K562 (cell line): ENCODE measurements around the gene GLUL. TPM values are rescaled to one million over a fixed set of nuclear protein-coding genes. Genes with fewer than 3 reads are reported as not detected.

ENCODE experiments used
- ATAC-seq: fragments of 200-7000 bp; cut with Tn5 transposase; 3 replicates; pipeline ENCODE4 v1.9.1; 2020; ENCODE audit warnings: moderate library complexity
- BruUV-seq: library from RNA; stranded (reverse); fragments of 400-500 nt; replicated peaks from 2 replicates; lab custom pipeline; 2021; lab: Mats Ljungman, UMichigan
- CTCF ChIA-PET: fragments of 300-600 bp; formaldehyde crosslinking; extraction: SDS; loops from one replicate; lab custom pipeline; 2021; ENCODE audit warnings: low intra/inter-chr PET ratio; lab: Yijun Ruan, JAX
- POLR2A ChIA-PET: fragments of 300-600, 350-650 bp; sonication (Branson Sonifier 250); formaldehyde crosslinking; extraction: SDS; loops from one replicate; lab custom pipeline; 2021; ENCODE audit warnings: antibody characterized with exemption, inconsistent platforms; lab: Yijun Ruan, JAX
- DNase-seq, 4 experiments: peaks; one replicate each; pipeline versions ENCODE4 v3.0.0 to v3.0.0-alpha.2; 2011 to 2018; ENCODE audit warnings: low spot score in 3 of 4, mixed read lengths in 3 of 4; ENCODE audit errors: extremely low read depth in 1 of 4
- FAIRE-seq: peaks from 2 replicates; lab custom pipeline; 2011; peaks lifted over from hg19 to GRCh38; lab: Jason Lieb, UNC
- H2AFZ ChIP-seq: 2 replicates; pipeline ENCODE4 v1.6.0; 2011; ENCODE audit warnings: low read depth, low read length, control low read depth, inconsistent platforms
- H3K27ac ChIP-seq: fragments of 200-600 bp; 3 replicates; pipeline ENCODE4 v1.8.0; 2011; ENCODE audit warnings: low read depth, mild to moderate bottlenecking, control low read depth, inconsistent platforms, low read length, moderate library complexity, mixed read lengths; ENCODE audit errors: extremely low read depth
- H3K27me3 ChIP-seq, 2 experiments: fragments of 300-600 bp in 1 of 2; 2 replicates in 1 of 2; 3 replicates in 1 of 2; pipeline versions ENCODE4 v1.6.0 to v1.8.0; 2011; ENCODE audit warnings: inconsistent platforms in 2 of 2, low read length in 2 of 2, mild to moderate bottlenecking in 1 of 2, mixed read lengths in 1 of 2, moderate library complexity in 1 of 2; ENCODE audit not compliant: control insufficient read depth in 2 of 2, insufficient read depth in 2 of 2
- H3K36me3 ChIP-seq: fragments of 300-600 bp; 3 replicates; pipeline ENCODE4 v1.8.0; 2011; ENCODE audit warnings: mild to moderate bottlenecking, low read length, inconsistent platforms; ENCODE audit not compliant: control insufficient read depth, insufficient read depth
- H3K4me1 ChIP-seq, 2 experiments: fragments of 200-600 bp in 1 of 2; replicated peaks in 1 of 2; 2 replicates in 1 of 2; 3 replicates in 1 of 2; pipeline versions ENCODE4 v1.5.1 to v1.8.0; 2011; ENCODE audit warnings: inconsistent platforms in 2 of 2, low read length in 2 of 2, mild to moderate bottlenecking in 1 of 2, mixed read lengths in 1 of 2, moderate library complexity in 1 of 2; ENCODE audit not compliant: control insufficient read depth in 2 of 2, insufficient read depth in 2 of 2
- H3K4me2 ChIP-seq: 2 replicates; pipeline ENCODE4 v1.6.1; 2011; ENCODE audit warnings: low read length, control low read depth, inconsistent platforms, mixed read lengths; ENCODE audit not compliant: insufficient read depth
- H3K4me3 ChIP-seq: fragments of 200-600 bp; sonication (generic), shearing (Covaris generic); 2 replicates; pipeline ENCODE4 v1.5.1; 2016; ENCODE audit warnings: control low read depth, inconsistent platforms
- H3K79me2 ChIP-seq: fragments of 200-600 bp; 3 replicates; pipeline ENCODE4 v1.8.0; 2011; ENCODE audit warnings: low read length, inconsistent platforms; ENCODE audit not compliant: control insufficient read depth, insufficient read depth
- H3K9ac ChIP-seq, 2 experiments: 2 replicates each; pipeline versions ENCODE4 v1.6.0 to v1.6.1; 2011; ENCODE audit warnings: low read depth in 2 of 2, low read length in 2 of 2, control low read depth in 1 of 2, inconsistent platforms in 1 of 2, mild to moderate bottlenecking in 1 of 2, mixed read lengths in 1 of 2; ENCODE audit not compliant: insufficient read depth in 1 of 2
- H3K9me1 ChIP-seq: one replicate; pipeline ENCODE4 v1.6.0; 2011; ENCODE audit warnings: inconsistent platforms, mild to moderate bottlenecking, low read length, moderate library complexity; ENCODE audit not compliant: control insufficient read depth, insufficient read depth
- H3K9me3 ChIP-seq: replicated peaks from 2 replicates; pipeline ENCODE4 v1.5.1; 2011; ENCODE audit warnings: low read depth, low read length, inconsistent platforms; ENCODE audit not compliant: control insufficient read depth, insufficient read depth
- H4K20me1 ChIP-seq: replicated peaks from 2 replicates; pipeline ENCODE4 v1.6.1; 2011; ENCODE audit warnings: low read length, inconsistent platforms, mixed read lengths; ENCODE audit not compliant: control insufficient read depth, insufficient read depth
- ZBED1 ChIP-seq: IDR thresholded peaks from 2 replicates; pipeline ENCODE4 v1.6.1; 2014
- WGBS: fragments of 100-300 bp; shearing (Covaris generic); methylation state at CpG from one replicate; pipeline ENCODE4 v1.1.6; 2016; ENCODE audit warnings: low coverage, mixed read lengths; ENCODE audit not compliant: insufficient coverage; ENCODE audit errors: missing lambda C conversion rate; 5-methylcytosine and 5-hydroxymethylcytosine counted together
- in situ Hi-C: fragments of 300-500 bp; cut with MboI; formaldehyde crosslinking; loops from 4 replicates; pipeline ENCODE4 v1.15.0; 2018; ENCODE audit warnings: inconsistent platforms, mixed read lengths
- intact Hi-C: fragments of 100-400 bp; cut with micrococcal nuclease; formaldehyde crosslinking; loops from 2 replicates; pipeline ENCODE4 v1.14.2; 2022
- polyA plus RNA-seq, 8 experiments: library from polyadenylated mRNA; depleted of rRNA in 4 of 8; stranded (reverse) in 5 of 8; unstranded in 3 of 8; fragments of >200 nt; fragmentation: Nextera tagmentation in 2 of 8; fragmentation: Illumina TruSeq in 1 of 8; extraction: Ambion mirVana in 2 of 8; extraction: Trizol in 1 of 8; gene quantifications; 2 replicates each; pipeline versions ENCODE4 v1.2.1 to v1.2.3, GENCODE V29; 2011 to 2014; ENCODE audit warnings: inconsistent platforms in 1 of 8, missing spikeins in 1 of 8
- total RNA-seq, 7 experiments: library from RNA; depleted of rRNA in 6 of 7; stranded (reverse); fragments of >200 nt in 6 of 7; fragmentation: Illumina TruSeq in 2 of 7; extraction: Trizol in 2 of 7; gene quantifications; 2 replicates each; pipeline versions ENCODE4 v1.2.1 to v1.2.3, GENCODE V29; 2011 to 2021; ENCODE audit warnings: low replicate concordance in 1 of 7
- TF ChIP-seq, protein P1 (sequence below): fragments of 450-650 bp; IDR thresholded peaks from 2 replicates; pipeline ENCODE4 v1.6.1; 2016; ENCODE audit warnings: mild to moderate bottlenecking, moderate library complexity

GLUL gene
- total and polyA plus RNA-seq, 9 of the 15 experiments (the other 6 are each of a cell fraction or from before 2014, with no cell fraction given): 1,088 to 4,222 (median 1,338) TPM

DNA sequence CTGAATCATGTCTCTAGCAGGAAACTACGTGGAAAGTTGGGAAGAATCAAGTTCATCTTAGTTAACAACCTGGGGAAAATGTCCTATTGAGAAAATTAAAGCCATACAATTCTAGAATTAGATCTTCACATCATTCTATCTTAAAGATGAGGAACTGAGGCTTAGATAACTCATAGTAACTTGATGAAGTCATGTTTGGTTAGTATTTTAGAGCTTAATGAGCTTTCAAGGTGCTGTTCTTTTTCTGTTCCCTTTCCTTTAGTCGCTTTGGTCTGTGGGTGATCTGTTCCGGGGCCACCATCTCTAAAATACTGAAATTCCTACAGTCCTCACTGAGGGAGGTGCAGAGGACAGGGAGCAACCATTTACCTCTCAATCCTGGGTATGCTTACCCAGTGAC is 4.3 kb upstream of the GLUL start:
- FAIRE-seq (no peak), ATAC-seq (no peak), DNase-seq (no peak)
- H3K27me3 ChIP-seq: no peaks in the 10 kb centered on the region
- H3K4me3 ChIP-seq: no peak overlapping the region
- WGBS: 70% methylated on average over 3 of the region's 3 CpGs
- no peaks in the 10 kb centered on the region for H3K9me3 ChIP-seq
- ChIA-PET POLR2A (interaction anchor here (1.2 to 2.3 kb wide), 5 partner anchors 96 to 310 kb away, joined by 3 to 20 read pairs (median 4); no protein-coding TSS in a partner anchor), CTCF (interaction anchor here (1.5 to 3.9 kb wide), 3 partner anchors 94 to 311 kb away, joined by 7 to 53 read pairs (median 42); no protein-coding TSS in a partner anchor)
- H3K9ac ChIP-seq: no peak overlapping the region
- no TSS peak for BruUV-seq
- peaks cover 13 to 28% of the 10 kb centered on the region in 2 experiments; a peak in 4 of 5 replicates for H3K4me1 ChIP-seq
- H3K79me2 ChIP-seq: peaks cover 21% of the 10 kb centered on the region
- H3K36me3 ChIP-seq: no peaks in the 10 kb centered on the region; the same call in 2 of the 3 replicates
- no peaks in the 10 kb centered on the region for H3K9me1 ChIP-seq
- in situ Hi-C loops: loop anchor here (5.0 kb wide), 2 partner anchors 254 to 309 kb away; no protein-coding TSS in a partner anchor
- H4K20me1 ChIP-seq: no peaks in the 10 kb centered on the region
- no peak overlapping the region for H3K27ac ChIP-seq
- H3K4me2 ChIP-seq: no peak overlapping the region
- peak overlapping the region; percentile 84 for H2AFZ ChIP-seq
- intact Hi-C loops: loop anchor here (1.0 to 2.0 kb wide), 6 partner anchors 75 to 311 kb away; no protein-coding TSS in a partner anchor
- TF ChIP-seq, protein P1, sequence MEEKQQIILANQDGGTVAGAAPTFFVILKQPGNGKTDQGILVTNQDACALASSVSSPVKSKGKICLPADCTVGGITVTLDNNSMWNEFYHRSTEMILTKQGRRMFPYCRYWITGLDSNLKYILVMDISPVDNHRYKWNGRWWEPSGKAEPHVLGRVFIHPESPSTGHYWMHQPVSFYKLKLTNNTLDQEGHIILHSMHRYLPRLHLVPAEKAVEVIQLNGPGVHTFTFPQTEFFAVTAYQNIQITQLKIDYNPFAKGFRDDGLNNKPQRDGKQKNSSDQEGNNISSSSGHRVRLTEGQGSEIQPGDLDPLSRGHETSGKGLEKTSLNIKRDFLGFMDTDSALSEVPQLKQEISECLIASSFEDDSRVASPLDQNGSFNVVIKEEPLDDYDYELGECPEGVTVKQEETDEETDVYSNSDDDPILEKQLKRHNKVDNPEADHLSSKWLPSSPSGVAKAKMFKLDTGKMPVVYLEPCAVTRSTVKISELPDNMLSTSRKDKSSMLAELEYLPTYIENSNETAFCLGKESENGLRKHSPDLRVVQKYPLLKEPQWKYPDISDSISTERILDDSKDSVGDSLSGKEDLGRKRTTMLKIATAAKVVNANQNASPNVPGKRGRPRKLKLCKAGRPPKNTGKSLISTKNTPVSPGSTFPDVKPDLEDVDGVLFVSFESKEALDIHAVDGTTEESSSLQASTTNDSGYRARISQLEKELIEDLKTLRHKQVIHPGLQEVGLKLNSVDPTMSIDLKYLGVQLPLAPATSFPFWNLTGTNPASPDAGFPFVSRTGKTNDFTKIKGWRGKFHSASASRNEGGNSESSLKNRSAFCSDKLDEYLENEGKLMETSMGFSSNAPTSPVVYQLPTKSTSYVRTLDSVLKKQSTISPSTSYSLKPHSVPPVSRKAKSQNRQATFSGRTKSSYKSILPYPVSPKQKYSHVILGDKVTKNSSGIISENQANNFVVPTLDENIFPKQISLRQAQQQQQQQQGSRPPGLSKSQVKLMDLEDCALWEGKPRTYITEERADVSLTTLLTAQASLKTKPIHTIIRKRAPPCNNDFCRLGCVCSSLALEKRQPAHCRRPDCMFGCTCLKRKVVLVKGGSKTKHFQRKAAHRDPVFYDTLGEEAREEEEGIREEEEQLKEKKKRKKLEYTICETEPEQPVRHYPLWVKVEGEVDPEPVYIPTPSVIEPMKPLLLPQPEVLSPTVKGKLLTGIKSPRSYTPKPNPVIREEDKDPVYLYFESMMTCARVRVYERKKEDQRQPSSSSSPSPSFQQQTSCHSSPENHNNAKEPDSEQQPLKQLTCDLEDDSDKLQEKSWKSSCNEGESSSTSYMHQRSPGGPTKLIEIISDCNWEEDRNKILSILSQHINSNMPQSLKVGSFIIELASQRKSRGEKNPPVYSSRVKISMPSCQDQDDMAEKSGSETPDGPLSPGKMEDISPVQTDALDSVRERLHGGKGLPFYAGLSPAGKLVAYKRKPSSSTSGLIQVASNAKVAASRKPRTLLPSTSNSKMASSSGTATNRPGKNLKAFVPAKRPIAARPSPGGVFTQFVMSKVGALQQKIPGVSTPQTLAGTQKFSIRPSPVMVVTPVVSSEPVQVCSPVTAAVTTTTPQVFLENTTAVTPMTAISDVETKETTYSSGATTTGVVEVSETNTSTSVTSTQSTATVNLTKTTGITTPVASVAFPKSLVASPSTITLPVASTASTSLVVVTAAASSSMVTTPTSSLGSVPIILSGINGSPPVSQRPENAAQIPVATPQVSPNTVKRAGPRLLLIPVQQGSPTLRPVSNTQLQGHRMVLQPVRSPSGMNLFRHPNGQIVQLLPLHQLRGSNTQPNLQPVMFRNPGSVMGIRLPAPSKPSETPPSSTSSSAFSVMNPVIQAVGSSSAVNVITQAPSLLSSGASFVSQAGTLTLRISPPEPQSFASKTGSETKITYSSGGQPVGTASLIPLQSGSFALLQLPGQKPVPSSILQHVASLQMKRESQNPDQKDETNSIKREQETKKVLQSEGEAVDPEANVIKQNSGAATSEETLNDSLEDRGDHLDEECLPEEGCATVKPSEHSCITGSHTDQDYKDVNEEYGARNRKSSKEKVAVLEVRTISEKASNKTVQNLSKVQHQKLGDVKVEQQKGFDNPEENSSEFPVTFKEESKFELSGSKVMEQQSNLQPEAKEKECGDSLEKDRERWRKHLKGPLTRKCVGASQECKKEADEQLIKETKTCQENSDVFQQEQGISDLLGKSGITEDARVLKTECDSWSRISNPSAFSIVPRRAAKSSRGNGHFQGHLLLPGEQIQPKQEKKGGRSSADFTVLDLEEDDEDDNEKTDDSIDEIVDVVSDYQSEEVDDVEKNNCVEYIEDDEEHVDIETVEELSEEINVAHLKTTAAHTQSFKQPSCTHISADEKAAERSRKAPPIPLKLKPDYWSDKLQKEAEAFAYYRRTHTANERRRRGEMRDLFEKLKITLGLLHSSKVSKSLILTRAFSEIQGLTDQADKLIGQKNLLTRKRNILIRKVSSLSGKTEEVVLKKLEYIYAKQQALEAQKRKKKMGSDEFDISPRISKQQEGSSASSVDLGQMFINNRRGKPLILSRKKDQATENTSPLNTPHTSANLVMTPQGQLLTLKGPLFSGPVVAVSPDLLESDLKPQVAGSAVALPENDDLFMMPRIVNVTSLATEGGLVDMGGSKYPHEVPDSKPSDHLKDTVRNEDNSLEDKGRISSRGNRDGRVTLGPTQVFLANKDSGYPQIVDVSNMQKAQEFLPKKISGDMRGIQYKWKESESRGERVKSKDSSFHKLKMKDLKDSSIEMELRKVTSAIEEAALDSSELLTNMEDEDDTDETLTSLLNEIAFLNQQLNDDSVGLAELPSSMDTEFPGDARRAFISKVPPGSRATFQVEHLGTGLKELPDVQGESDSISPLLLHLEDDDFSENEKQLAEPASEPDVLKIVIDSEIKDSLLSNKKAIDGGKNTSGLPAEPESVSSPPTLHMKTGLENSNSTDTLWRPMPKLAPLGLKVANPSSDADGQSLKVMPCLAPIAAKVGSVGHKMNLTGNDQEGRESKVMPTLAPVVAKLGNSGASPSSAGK: peak; percentile 25; the same call in 1 of the 2 replicates
- no peak for TF ChIP-seq ZBED1
